H1 (cell line): ENCODE results near the gene TEX101. TPM values are rescaled to one million over a fixed set of nuclear protein-coding genes. Genes with fewer than 3 reads are reported as not detected.
"Not testable (repeated sequence)": the region's sequence is repeated elsewhere in the genome, so short reads cannot be mapped to it uniquely, and the experiment has no call there.

Experiments used
- CTCF ChIA-PET: fragments of 300-600 bp; sonication (Branson Sonifier 250); formaldehyde crosslinking; loops from one replicate; lab custom pipeline; 2021; ENCODE audit not compliant: partially characterized antibody; lab: Charles Lee
- POLR2A ChIA-PET: fragments of 300-600 bp; sonication (Branson Sonifier 250); formaldehyde crosslinking; loops from one replicate; lab custom pipeline; 2021; ENCODE audit warnings: inconsistent platforms; ENCODE audit not compliant: partially characterized antibody; lab: Charles Lee
- DNase-seq, 2 experiments: peaks; one replicate each; pipeline versions ENCODE4 v3.0.0 to v3.0.0-alpha.2; 2010 to 2022; ENCODE audit warnings: low spot score in 2 of 2, low read depth in 1 of 2, mixed read lengths in 1 of 2
- FAIRE-seq: peaks from 2 replicates; lab custom pipeline; 2011; peaks lifted over from hg19 to GRCh38; lab: Jason Lieb, UNC
- H2AFZ ChIP-seq: 2 replicates; pipeline ENCODE4 v1.8.1; 2012; ENCODE audit warnings: low read length, inconsistent platforms
- H2AK5ac ChIP-seq: 2 replicates; pipeline ENCODE4 v1.6.1; 2013; ENCODE audit warnings: low read depth, low read length
- H2BK120ac ChIP-seq: replicated peaks from 2 replicates; pipeline ENCODE3; 2013; ENCODE audit warnings: low read depth, low read length, inconsistent platforms
- H2BK12ac ChIP-seq: 2 replicates; pipeline ENCODE4 v1.6.1; 2013; ENCODE audit warnings: low read depth, low read length
- H2BK15ac ChIP-seq: 2 replicates; pipeline ENCODE4 v1.6.1; 2013; ENCODE audit warnings: low read length
- H2BK20ac ChIP-seq: 2 replicates; pipeline ENCODE4 v1.6.1; 2013; ENCODE audit warnings: low read length
- H2BK5ac ChIP-seq: 2 replicates; pipeline ENCODE4 v1.6.1; 2013; ENCODE audit warnings: low read depth, low read length
- H3K14ac ChIP-seq: 2 replicates; pipeline ENCODE4 v1.6.1; 2013; ENCODE audit warnings: inconsistent platforms; ENCODE audit not compliant: insufficient read length
- H3K18ac ChIP-seq: 2 replicates; pipeline ENCODE4 v1.6.1; 2013; ENCODE audit warnings: low read length; ENCODE audit errors: extremely low read depth
- H3K23ac ChIP-seq: 2 replicates; pipeline ENCODE4 v1.6.1; 2013; ENCODE audit warnings: inconsistent platforms; ENCODE audit not compliant: insufficient read length
- H3K23me2 ChIP-seq: 2 replicates; pipeline ENCODE4 v1.6.1; 2013; ENCODE audit warnings: low read depth, low read length
- H3K27ac ChIP-seq: 2 replicates; pipeline ENCODE4 v1.6.1; 2011; ENCODE audit warnings: low read depth, low read length, inconsistent platforms
- H3K27me3 ChIP-seq, 4 experiments: replicated peaks in 1 of 4; 1 replicate in 1 of 4; 2 replicates in 3 of 4; pipeline versions ENCODE4 v1.6.1 to v1.8.1; 2011 to 2013; ENCODE audit warnings: low read length in 3 of 4, mild to moderate bottlenecking in 3 of 4, inconsistent platforms in 2 of 4, mixed read lengths in 2 of 4, moderate library complexity in 1 of 4; ENCODE audit not compliant: control insufficient read depth in 3 of 4, insufficient read depth in 3 of 4; ENCODE audit errors: extremely low read depth in 1 of 4
- H3K36me3 ChIP-seq, 4 experiments: 2 replicates each; pipeline versions ENCODE4 v1.6.1 to v1.8.1; 2011 to 2013; ENCODE audit warnings: mild to moderate bottlenecking in 4 of 4, low read length in 3 of 4, moderate library complexity in 2 of 4, control low read depth in 1 of 4, inconsistent platforms in 1 of 4; ENCODE audit not compliant: insufficient read depth in 4 of 4, control insufficient read depth in 2 of 4
- H3K4ac ChIP-seq: replicated peaks from 2 replicates; pipeline ENCODE3; 2013; ENCODE audit warnings: low read length, low read depth, mixed read lengths, inconsistent platforms; ENCODE audit not compliant: insufficient read length
- H3K4me1 ChIP-seq, 4 experiments: replicated peaks in 1 of 4; 1 replicate in 1 of 4; 2 replicates in 3 of 4; pipeline versions ENCODE4 v1.6.1 to v1.8.1; 2011 to 2013; ENCODE audit warnings: low read length in 3 of 4, inconsistent platforms in 2 of 4, mixed read lengths in 1 of 4; ENCODE audit not compliant: insufficient read depth in 4 of 4, control insufficient read depth in 3 of 4
- H3K4me2 ChIP-seq, 2 experiments: 2 replicates each; pipeline versions ENCODE4 v1.6.1 to v1.8.1; 2011 to 2013; ENCODE audit warnings: low read depth in 2 of 2, low read length in 2 of 2, control low read depth in 1 of 2, inconsistent platforms in 1 of 2, mild to moderate bottlenecking in 1 of 2; ENCODE audit not compliant: insufficient read depth in 1 of 2
- H3K4me3 ChIP-seq, 4 experiments: fragments of 200-600, 300-600 bp in 1 of 4; sonication (generic), shearing (Covaris generic), sonication (Bioruptor Twin) in 1 of 4; 2 replicates each; pipeline versions ENCODE4 v1.5.1 to v1.8.1; 2011 to 2016; ENCODE audit warnings: low read length in 4 of 4, low read depth in 3 of 4, control low read depth in 2 of 4, inconsistent platforms in 2 of 4, mild to moderate bottlenecking in 2 of 4, mixed read lengths in 1 of 4, moderate library complexity in 1 of 4; ENCODE audit not compliant: insufficient read depth in 2 of 4; ENCODE audit errors: extremely low read depth in 1 of 4
- H3K56ac ChIP-seq: replicated peaks from 2 replicates; pipeline ENCODE3; 2013; ENCODE audit warnings: low read depth, mild to moderate bottlenecking, mixed read lengths, low read length, inconsistent platforms; ENCODE audit not compliant: insufficient read length
- H3K79me1 ChIP-seq: 2 replicates; pipeline ENCODE4 v1.6.1; 2013; ENCODE audit warnings: low read depth, low read length, control low read depth
- H3K79me2 ChIP-seq, 2 experiments: 2 replicates each; pipeline versions ENCODE4 v1.6.1 to v1.8.1; 2012 to 2013; ENCODE audit warnings: low read length in 2 of 2, mild to moderate bottlenecking in 2 of 2, inconsistent platforms in 1 of 2; ENCODE audit not compliant: insufficient read depth in 2 of 2, control insufficient read depth in 1 of 2
- H3K9ac ChIP-seq, 4 experiments: replicated peaks in 1 of 4; 1 replicate in 1 of 4; 2 replicates in 3 of 4; pipeline versions ENCODE4 v1.6.1 to v1.8.1; 2011 to 2013; ENCODE audit warnings: low read depth in 3 of 4, low read length in 3 of 4, control low read depth in 2 of 4, mild to moderate bottlenecking in 2 of 4, moderate library complexity in 2 of 4, inconsistent platforms in 1 of 4; ENCODE audit errors: extremely low read depth in 1 of 4
- H3K9me3 ChIP-seq, 2 experiments: 2 replicates each; pipeline versions ENCODE4 v1.6.1 to v1.8.1; 2012 to 2013; ENCODE audit warnings: mild to moderate bottlenecking in 2 of 2, moderate library complexity in 2 of 2, control low read depth in 1 of 2, inconsistent platforms in 1 of 2, low read depth in 1 of 2, low read length in 1 of 2, mixed read lengths in 1 of 2; ENCODE audit not compliant: insufficient read depth in 2 of 2
- H4K20me1 ChIP-seq, 2 experiments: replicated peaks in 1 of 2; 2 replicates each; pipeline versions ENCODE3 to v1.8.1; 2011 to 2013; ENCODE audit warnings: inconsistent platforms in 2 of 2, low read length in 2 of 2, mild to moderate bottlenecking in 1 of 2; ENCODE audit not compliant: insufficient read depth in 2 of 2, control insufficient read depth in 1 of 2
- H4K5ac ChIP-seq: 2 replicates; pipeline ENCODE4 v1.6.1; 2013; ENCODE audit warnings: low read length, low read depth, mixed read lengths, inconsistent platforms; ENCODE audit not compliant: insufficient read length
- H4K8ac ChIP-seq: 2 replicates; pipeline ENCODE4 v1.8.0; 2013; ENCODE audit warnings: mild to moderate bottlenecking, moderate library complexity, low read length, inconsistent platforms; ENCODE audit not compliant: insufficient read depth; ENCODE audit errors: extremely low read depth
- H4K91ac ChIP-seq: replicated peaks from 2 replicates; pipeline ENCODE3; 2013; ENCODE audit warnings: low read length, mixed read lengths, inconsistent platforms; ENCODE audit not compliant: insufficient read length
- WGBS, 2 experiments: shearing (Covaris generic) in 1 of 2; methylation state at CpG; one replicate each; pipeline versions ENCODE4 v1.1.6 to v1.1.7; 2013 to 2015; ENCODE audit warnings: low lambda C conversion rate in 2 of 2, mixed read lengths in 2 of 2, inconsistent platforms in 1 of 2, low coverage in 1 of 2, missing lambda C conversion rate in 1 of 2; ENCODE audit not compliant: insufficient replicate concordance in 2 of 2, insufficient coverage in 1 of 2, insufficient read length in 1 of 2; ENCODE audit errors: extremely low coverage in 1 of 2, missing lambda C conversion rate in 1 of 2; 5-methylcytosine and 5-hydroxymethylcytosine counted together
- polyA plus RNA-seq, 7 experiments: library from polyadenylated mRNA; depleted of rRNA in 3 of 7; stranded (reverse) in 5 of 7; unstranded in 2 of 7; fragments of >200 nt in 5 of 7; fragments of 200-250 nt in 2 of 7; gene quantifications; 1 replicate in 5 of 7; 2 replicates in 1 of 7; 4 replicates in 1 of 7; pipeline versions ENCODE4 v1.2.1 to v1.2.3, GENCODE V29; 2011 to 2013; ENCODE audit warnings: missing spikeins in 2 of 7, mixed read lengths in 2 of 7
- total RNA-seq: library from RNA; stranded (reverse); fragmentation: NEBNext Ultra II Directional; extraction: Animal tissue kit (Norgen Biotek cat#: 25700); gene quantifications from 2 replicates; pipeline ENCODE4 v1.2.1, GENCODE V29; 2021

TEX101 gene
- total and polyA plus RNA-seq, 2 of the 8 experiments (the other 6 are each of a cell fraction or from before 2014, with no cell fraction given): 0.12 TPM; not detected in 1

GRCh38 chr19:43368897-43369296 lies 45.8 kb upstream of the TEX101 start:
- H3K36me3 ChIP-seq, POLR2A ChIA-PET: not testable (repeated sequence)
- 88% methylated on average over 5 of the region's 9 CpGs; no CpG with 5 or more reads in 1 of the 2 experiments for WGBS, 2 experiments

More at GRCh38 chr19:43368897-43369296, 45.8 kb upstream of the TEX101 start:
- FAIRE-seq, H3K9ac ChIP-seq, H3K4me2 ChIP-seq, H3K56ac ChIP-seq, H3K23me2 ChIP-seq, H3K27me3 ChIP-seq, H3K18ac ChIP-seq, H2AFZ ChIP-seq, H3K14ac ChIP-seq, H4K20me1 ChIP-seq, H2AK5ac ChIP-seq, H3K23ac ChIP-seq, H2BK120ac ChIP-seq, H2BK5ac ChIP-seq, H4K91ac ChIP-seq, H3K4me1 ChIP-seq, H3K9me3 ChIP-seq, H3K79me1 ChIP-seq, H4K5ac ChIP-seq, H2BK20ac ChIP-seq, H3K4me3 ChIP-seq, CTCF ChIA-PET, DNase-seq, H4K8ac ChIP-seq, H3K4ac ChIP-seq, H3K27ac ChIP-seq, H2BK12ac ChIP-seq, H2BK15ac ChIP-seq, H3K79me2 ChIP-seq: not testable (repeated sequence)
